WTC11 (cell line): Measurements from ENCODE around the gene ABLIM2. TPM values are rescaled to one million over a fixed set of nuclear protein-coding genes. Genes with fewer than 3 reads are reported as not detected.

Experiments
- ATAC-seq: fragments of 200-7000 bp; cut with Tn5 transposase; 2 replicates; pipeline ENCODE4 v1.10.0; 2021; ENCODE audit warnings: mild to moderate bottlenecking, moderate library complexity
- CTCF ChIA-PET: fragments of 300-600 bp; sonication (Branson Sonifier 250); formaldehyde crosslinking; loops from one replicate; lab custom pipeline; 2021; ENCODE audit warnings: antibody characterized with exemption; lab: Charles Lee
- POLR2A ChIA-PET: fragments of 350-600 bp; sonication (Branson Sonifier 250); formaldehyde crosslinking; loops from one replicate; lab custom pipeline; 2021; ENCODE audit warnings: antibody characterized with exemption; lab: Charles Lee
- DNase-seq: peaks from one replicate; pipeline ENCODE4 v3.0.0; 2021; ENCODE audit warnings: low spot score
- H3K27ac Mint-ChIP-seq: 2 replicates; pipeline ENCODE4 v1.8.0; 2021; ENCODE audit warnings: mixed read lengths
- H3K27me3 Mint-ChIP-seq: 2 replicates; pipeline ENCODE4 v1.8.0; 2021; ENCODE audit warnings: low read depth, mild to moderate bottlenecking, moderate library complexity, mixed read lengths
- H3K36me3 Mint-ChIP-seq: 2 replicates; pipeline ENCODE4 v1.8.0; 2021; ENCODE audit warnings: mixed read lengths
- H3K4me1 Mint-ChIP-seq: 2 replicates; pipeline ENCODE4 v1.8.0; 2022; ENCODE audit warnings: mixed read lengths
- H3K4me3 Mint-ChIP-seq: 2 replicates; pipeline ENCODE4 v1.8.0; 2021; ENCODE audit warnings: mild to moderate bottlenecking, moderate library complexity, mixed read lengths
- H3K9me3 Mint-ChIP-seq: 2 replicates; pipeline ENCODE4 v1.8.0; 2021; ENCODE audit warnings: mixed read lengths
- ATF1 ChIP-seq: sonication (generic); formaldehyde crosslinking; IDR thresholded peaks from 2 replicates; pipeline ENCODE4 v1.8.1; 2023; ENCODE audit warnings: mild to moderate bottlenecking, moderate library complexity, missing genetic modification reagents
- E2F5 ChIP-seq: sonication (generic); formaldehyde crosslinking; IDR thresholded peaks from 2 replicates; pipeline ENCODE4 v1.8.1; 2022; ENCODE audit warnings: mild to moderate bottlenecking, moderate library complexity, missing genetic modification reagents
- ERG ChIP-seq: fragments of 250-450 bp; sonication (Bioruptor Pico); IDR thresholded peaks from 2 replicates; pipeline ENCODE4 v1.8.0; 2021; ENCODE audit warnings: mild to moderate bottlenecking
- ETV6 ChIP-seq: sonication (generic); formaldehyde crosslinking; IDR thresholded peaks from 2 replicates; pipeline ENCODE4 v1.8.1; 2022; ENCODE audit warnings: mild to moderate bottlenecking, missing genetic modification reagents
- FOXK1 ChIP-seq: sonication (generic); formaldehyde crosslinking; IDR thresholded peaks from 2 replicates; pipeline ENCODE4 v1.8.0; 2022; ENCODE audit warnings: mild to moderate bottlenecking, moderate library complexity, missing genetic modification reagents
- GRHL2 ChIP-seq: fragments of 250-450 bp; sonication (Bioruptor Pico); IDR thresholded peaks from 2 replicates; pipeline ENCODE4 v1.8.0; 2022; ENCODE audit warnings: mild to moderate bottlenecking, moderate library complexity; ENCODE audit not compliant: insufficient replicate concordance, severe bottlenecking
- GTF2I ChIP-seq: fragments of 250-450 bp; sonication (Bioruptor Pico); conservative IDR thresholded peaks from 2 replicates; pipeline ENCODE4 v1.4.0; 2021; ENCODE audit warnings: mild to moderate bottlenecking
- HMGA2 ChIP-seq: fragments of 250-450 bp; sonication (Bioruptor Pico); IDR thresholded peaks from 2 replicates; pipeline ENCODE4 v1.4.0; 2021; ENCODE audit warnings: mild to moderate bottlenecking, moderate library complexity
- JUN ChIP-seq: sonication (generic); formaldehyde crosslinking; IDR thresholded peaks from 2 replicates; pipeline ENCODE4 v1.8.0; 2023; ENCODE audit warnings: mild to moderate bottlenecking, missing genetic modification reagents
- KAT7 ChIP-seq: sonication (generic); formaldehyde crosslinking; IDR thresholded peaks from 2 replicates; pipeline ENCODE4 v1.8.1; 2023; ENCODE audit warnings: missing genetic modification reagents, mild to moderate bottlenecking, borderline replicate concordance
- MXD4 ChIP-seq: fragments of 250-450 bp; sonication (Bioruptor Pico); IDR thresholded peaks from 2 replicates; pipeline ENCODE4 v1.8.0; 2021; ENCODE audit warnings: mild to moderate bottlenecking, moderate library complexity, borderline replicate concordance
- NFE2L1 ChIP-seq: sonication (generic); formaldehyde crosslinking; IDR thresholded peaks from 2 replicates; pipeline ENCODE4 v1.8.1; 2023; ENCODE audit warnings: missing genetic modification reagents
- PRDM15 ChIP-seq: sonication (generic); formaldehyde crosslinking; IDR thresholded peaks from 2 replicates; pipeline ENCODE4 v1.8.0; 2022; ENCODE audit warnings: missing genetic modification reagents
- PRRX2 ChIP-seq: fragments of 250-450 bp; sonication (Bioruptor Pico); IDR thresholded peaks from 2 replicates; pipeline ENCODE4 v1.8.0; 2021; ENCODE audit warnings: mild to moderate bottlenecking
- TCF7 ChIP-seq: sonication (generic); formaldehyde crosslinking; IDR thresholded peaks from 2 replicates; pipeline ENCODE4 v1.8.0; 2022; ENCODE audit warnings: mild to moderate bottlenecking, low read depth, missing genetic modification reagents, moderate library complexity
- TP53 ChIP-seq: sonication (generic); formaldehyde crosslinking; IDR thresholded peaks from 2 replicates; pipeline ENCODE4 v1.8.1; 2023; ENCODE audit warnings: mild to moderate bottlenecking, missing genetic modification reagents
- ZBTB21 ChIP-seq: sonication (generic); formaldehyde crosslinking; IDR thresholded peaks from 2 replicates; pipeline ENCODE4 v1.8.1; 2023; ENCODE audit warnings: mild to moderate bottlenecking, missing genetic modification reagents, borderline replicate concordance
- ZNF263 ChIP-seq: sonication (generic); formaldehyde crosslinking; IDR thresholded peaks from 2 replicates; pipeline ENCODE4 v1.8.1; 2022; ENCODE audit warnings: low read depth, mild to moderate bottlenecking, moderate library complexity, missing genetic modification reagents
- ZNF317 ChIP-seq: sonication (generic); formaldehyde crosslinking; IDR thresholded peaks from 2 replicates; pipeline ENCODE4 v1.8.1; 2023; ENCODE audit warnings: low read depth, mild to moderate bottlenecking, moderate library complexity, missing genetic modification reagents, borderline replicate concordance
- ZNF423 ChIP-seq: fragments of 250-450 bp; sonication (Bioruptor Pico); IDR thresholded peaks from 2 replicates; pipeline ENCODE4 v2.1.2; 2022; ENCODE audit warnings: mild to moderate bottlenecking, moderate library complexity
- total RNA-seq: library from RNA; stranded (reverse); gene quantifications from 3 replicates; pipeline ENCODE4 v1.2.3, GENCODE V29; 2021
- TF ChIP-seq, protein P1 (sequence below): fragments of 250-450 bp; sonication (Bioruptor Pico); IDR thresholded peaks from 2 replicates; pipeline ENCODE4 v1.9.0; 2021; ENCODE audit warnings: mild to moderate bottlenecking
- TF ChIP-seq, protein P2 (sequence below): sonication (generic); formaldehyde crosslinking; IDR thresholded peaks from 2 replicates; pipeline ENCODE4 v1.8.1; 2023; ENCODE audit warnings: mild to moderate bottlenecking, missing genetic modification reagents, moderate library complexity
- TF ChIP-seq, protein P3 (sequence below): sonication (generic); formaldehyde crosslinking; conservative IDR thresholded peaks from 2 replicates; pipeline ENCODE4 v1.8.1; 2022; ENCODE audit warnings: mild to moderate bottlenecking, missing genetic modification reagents

The ABLIM2 gene
- total RNA-seq, 1 experiment from 2014 or later, result 2.6 TPM

GRCh38 chr4:8052160-8052691, 106.4 kb downstream of the ABLIM2 start:
- peaks cover 50% of the 10 kb centered on the region for H3K4me1 Mint-ChIP-seq
- peaks cover 14% of the 10 kb centered on the region for H3K36me3 Mint-ChIP-seq
- H3K27me3 Mint-ChIP-seq, result peaks cover 4% of the 10 kb centered on the region; the same call in 1 of the 2 replicates
- ATAC-seq, result no peak
- H3K4me3 Mint-ChIP-seq, result no peak overlapping the region
- CTCF ChIA-PET, result interaction anchor here (1.8 to 2.5 kb wide), 2 partner anchors 33 to 248 kb away, joined by 7 to 32 read pairs; no protein-coding TSS in a partner anchor
- DNase-seq, result no peak
- POLR2A ChIA-PET, result no interaction called here
- H3K9me3 Mint-ChIP-seq, result peaks cover 18% of the 10 kb centered on the region
- no peak for TF ChIP-seq ZBTB21 (CRISPR knock-in tag)
- TF ChIP-seq ZNF317 (CRISPR knock-in tag), result no peak
- no peak for TF ChIP-seq GTF2I (CRISPR knock-in tag)
- no peak for TF ChIP-seq JUN (CRISPR knock-in tag)
- TF ChIP-seq ERG, result no peak
- TF ChIP-seq HMGA2, result no peak
- peak overlapping the region; percentile 78; the same call in 1 of the 2 replicates for H3K27ac Mint-ChIP-seq

DNA sequence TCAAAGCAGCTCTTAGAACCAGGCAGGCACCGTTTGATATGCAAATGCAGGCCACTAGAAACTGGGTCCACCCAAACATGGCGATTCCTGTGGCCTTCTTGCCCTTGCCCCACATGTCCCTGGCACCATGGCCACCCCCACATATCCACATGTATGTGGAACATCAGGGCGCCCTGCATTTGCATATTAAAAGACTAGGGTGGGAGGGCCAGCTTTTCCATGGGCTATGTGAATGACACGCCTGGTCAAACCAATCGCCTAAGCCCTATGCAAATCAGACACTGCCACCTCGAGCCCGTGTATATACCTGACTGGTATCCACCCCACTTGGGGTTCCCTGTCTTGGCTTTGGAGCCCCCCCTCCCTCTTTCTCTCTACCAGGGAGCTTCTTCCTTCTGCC, 107.0 kb downstream of the ABLIM2 start:
- H3K4me1 Mint-ChIP-seq, result peaks cover 50% of the 10 kb centered on the region
- POLR2A ChIA-PET, result interaction anchor here (0.6 kb wide), 1 partner anchor 127 kb away, joined by 3 read pairs; no protein-coding TSS in a partner anchor

GRCh38 chr4:8050555-8051206, 107.9 kb downstream of the ABLIM2 start:
- peaks cover 18% of the 10 kb centered on the region for H3K9me3 Mint-ChIP-seq
- H3K27ac Mint-ChIP-seq, result peak overlapping the region; percentile 99
- peaks cover 53% of the 10 kb centered on the region for H3K4me1 Mint-ChIP-seq
- ChIA-PET CTCF (interaction anchor here (0.8 to 2.7 kb wide), 14 partner anchors 10 to 400 kb away, joined by 3 to 32 read pairs (median 4); no protein-coding TSS in a partner anchor), POLR2A (interaction anchor here (1.2 kb wide), 1 partner anchor 30 kb away, joined by 8 read pairs; no protein-coding TSS in a partner anchor)
- DNase-seq, result peak; percentile 81
- H3K4me3 Mint-ChIP-seq, result peak overlapping the region; percentile 43; the same call in 1 of the 2 replicates
- ATAC-seq, result peak; percentile 73
- peaks cover 4% of the 10 kb centered on the region; the same call in 1 of the 2 replicates for H3K27me3 Mint-ChIP-seq
- peaks cover 14% of the 10 kb centered on the region for H3K36me3 Mint-ChIP-seq
- 0 out of 2 replicates have a peak, but pooled peaks have one; percentile 19 for TF ChIP-seq ETV6 (CRISPR knock-in tag)
- no peak for TF ChIP-seq TCF7
- TF ChIP-seq ZNF423, result 0 out of 2 replicates have a peak, but pooled peaks have one; percentile 29
- no peak for TF ChIP-seq TP53 (CRISPR knock-in tag)
- TF ChIP-seq E2F5 (CRISPR knock-in tag), result no peak
- TF ChIP-seq ZNF263 (CRISPR knock-in tag), result no peak; the same call in 1 of the 2 replicates
- TF ChIP-seq MXD4 (CRISPR knock-in tag), result no peak
- no peak for TF ChIP-seq PRRX2 (CRISPR knock-in tag)
- peak; percentile 65; the same call in 1 of the 2 replicates for TF ChIP-seq FOXK1
- TF ChIP-seq KAT7, result 0 out of 2 replicates have a peak, but pooled peaks have one; percentile 62
- TF ChIP-seq, protein P1, sequence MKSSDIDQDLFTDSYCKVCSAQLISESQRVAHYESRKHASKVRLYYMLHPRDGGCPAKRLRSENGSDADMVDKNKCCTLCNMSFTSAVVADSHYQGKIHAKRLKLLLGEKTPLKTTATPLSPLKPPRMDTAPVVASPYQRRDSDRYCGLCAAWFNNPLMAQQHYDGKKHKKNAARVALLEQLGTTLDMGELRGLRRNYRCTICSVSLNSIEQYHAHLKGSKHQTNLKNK (CRISPR knock-in tag), result no peak
- no peak for TF ChIP-seq ATF1 (CRISPR knock-in tag)
- TF ChIP-seq PRDM15, result no peak
- TF ChIP-seq, protein P2, sequence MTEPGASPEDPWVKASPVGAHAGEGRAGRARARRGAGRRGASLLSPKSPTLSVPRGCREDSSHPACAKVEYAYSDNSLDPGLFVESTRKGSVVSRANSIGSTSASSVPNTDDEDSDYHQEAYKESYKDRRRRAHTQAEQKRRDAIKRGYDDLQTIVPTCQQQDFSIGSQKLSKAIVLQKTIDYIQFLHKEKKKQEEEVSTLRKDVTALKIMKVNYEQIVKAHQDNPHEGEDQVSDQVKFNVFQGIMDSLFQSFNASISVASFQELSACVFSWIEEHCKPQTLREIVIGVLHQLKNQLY, result no peak
- no peak for TF ChIP-seq GRHL2 (CRISPR knock-in tag)
- TF ChIP-seq GTF2I (CRISPR knock-in tag), result no peak

More for the DNA sequence above, 107.0 kb downstream of the ABLIM2 start:
- peaks cover 14% of the 10 kb centered on the region for H3K36me3 Mint-ChIP-seq
- peak overlapping the region; percentile 78 for H3K27ac Mint-ChIP-seq
- peaks cover 18% of the 10 kb centered on the region for H3K9me3 Mint-ChIP-seq
- CTCF ChIA-PET, result interaction anchor here (0.8 to 2.7 kb wide), 10 partner anchors 11 to 290 kb away, joined by 3 to 32 read pairs (median 4); no protein-coding TSS in a partner anchor
- ATAC-seq (no peak; the same call in 1 of the 2 replicates), DNase-seq (no peak)
- TF ChIP-seq, protein P3, sequence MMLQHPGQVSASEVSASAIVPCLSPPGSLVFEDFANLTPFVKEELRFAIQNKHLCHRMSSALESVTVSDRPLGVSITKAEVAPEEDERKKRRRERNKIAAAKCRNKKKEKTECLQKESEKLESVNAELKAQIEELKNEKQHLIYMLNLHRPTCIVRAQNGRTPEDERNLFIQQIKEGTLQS, result no peak
- TF ChIP-seq NFE2L1 (CRISPR knock-in tag), result no peak
- peaks cover 4% of the 10 kb centered on the region; the same call in 1 of the 2 replicates for H3K27me3 Mint-ChIP-seq
- H3K4me3 Mint-ChIP-seq, result no peak overlapping the region
